GM23338 (cell line): ENCODE measurements around the gene CYP4F8. TPM values are rescaled to one million over a fixed set of nuclear protein-coding genes. Genes with fewer than 3 reads are reported as not detected.

ENCODE experiments used
- EZH2 ChIP-seq: fragments of 200-600 bp; sonication (generic); IDR thresholded peaks from one replicate; pipeline ENCODE4 v1.8.0; 2017; ENCODE audit warnings: antibody characterized with exemption, mild to moderate bottlenecking, low read depth; ENCODE audit not compliant: unreplicated experiment
- NANOG ChIP-seq: IDR thresholded peaks from 2 replicates; pipeline ENCODE4 v1.6.1; 2016; ENCODE audit warnings: antibody characterized with exemption, borderline replicate concordance
- POLR2AphosphoS5 ChIP-seq: IDR thresholded peaks from 2 replicates; pipeline ENCODE4 v1.6.1; 2016; ENCODE audit warnings: antibody characterized with exemption, low read depth
- REST ChIP-seq: IDR thresholded peaks from one replicate; pipeline ENCODE4 v1.6.1; 2018; ENCODE audit warnings: antibody characterized with exemption; ENCODE audit not compliant: unreplicated experiment
- ZNF114 ChIP-seq: fragments of 250-450 bp; sonication (Bioruptor Pico); IDR thresholded peaks from 2 replicates; pipeline ENCODE4 v1.5.0; 2020; ENCODE audit warnings: mild to moderate bottlenecking, moderate library complexity
- ZNF462 ChIP-seq: fragments of 250-450 bp; sonication (Bioruptor Pico); IDR thresholded peaks from 2 replicates; pipeline ENCODE4 v1.5.0; 2020; ENCODE audit warnings: mild to moderate bottlenecking, moderate library complexity
- polyA plus RNA-seq: library from polyadenylated mRNA; unstranded; fragments of >200 nt; fragmentation: Nextera tagmentation; extraction: Ambion mirVana; gene quantifications from 2 replicates; pipeline ENCODE4 v1.2.1, GENCODE V29; 2016
- total RNA-seq: library from RNA; depleted of rRNA; stranded (reverse); fragments of >200 nt; shearing (Covaris generic); gene quantifications from 2 replicates; pipeline ENCODE4 v1.2.3, GENCODE V29; 2014

Gene CYP4F8
- total and polyA plus RNA-seq, 2 experiments from 2014 or later = not detected

- TF ChIP-seq ZNF462 (CRISPR knock-in tag) (no peak), REST (no peak), EZH2 (no peak), ZNF114 (no peak), POLR2AphosphoS5 (no peak), NANOG (no peak)
These were observed 37.7 kb downstream of the CYP4F8 start (continued) for GRCh38 chr19:15652559-15653278.
